ENCODE data around the gene P4HA1. TPM values are rescaled to one million over a fixed set of nuclear protein-coding genes. Genes with fewer than 3 reads are reported as not detected.
A peak's percentile ranks its signal among the peaks of the same experiment; 100 is the strongest.

The P4HA1 gene
- total RNA-seq, 1 donor from 2014 or later: 71.6 TPM

DNA sequence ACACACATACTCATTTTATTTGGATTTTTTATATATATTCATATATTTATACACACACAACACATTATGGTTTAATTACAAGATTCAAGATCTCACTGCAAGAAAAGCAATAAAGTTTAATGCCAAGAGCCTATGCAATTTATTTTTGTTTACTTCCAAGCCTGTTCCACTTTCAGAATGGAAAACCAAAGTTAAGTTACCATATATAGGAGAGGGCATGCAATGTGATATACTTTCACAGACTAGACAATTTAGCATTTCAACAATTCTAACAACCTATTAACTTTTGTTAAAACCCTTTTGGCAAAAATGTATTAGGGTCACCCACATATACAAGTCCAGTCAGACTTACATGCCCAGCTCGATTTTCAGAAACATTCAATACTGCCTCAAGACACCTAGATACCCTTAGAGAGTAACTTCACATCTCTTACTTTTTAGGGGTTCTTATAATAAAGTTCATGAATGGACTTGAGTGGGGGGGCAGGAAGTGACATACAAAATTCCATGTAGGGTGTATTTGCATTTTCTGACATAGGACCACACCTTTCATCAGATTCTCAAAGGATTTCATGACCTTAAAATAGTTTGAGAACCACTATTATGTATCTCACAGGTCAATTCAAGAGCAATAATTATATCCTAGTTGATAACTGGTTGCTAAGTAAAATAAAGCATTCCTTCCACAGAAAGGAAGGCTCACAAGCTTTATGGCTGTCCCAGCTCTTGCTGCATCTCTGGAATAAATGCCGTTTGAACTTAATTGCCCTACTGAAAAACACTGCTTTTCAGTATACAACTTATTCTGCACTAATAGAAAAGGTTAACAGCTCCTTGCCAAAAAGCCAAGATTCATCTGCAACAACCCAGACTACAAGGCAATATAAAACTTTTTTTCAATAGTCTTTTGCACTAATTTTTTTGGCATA lies 2.5 kb downstream of the P4HA1 start:
- DNase-seq: peak; percentile 43

DNA sequence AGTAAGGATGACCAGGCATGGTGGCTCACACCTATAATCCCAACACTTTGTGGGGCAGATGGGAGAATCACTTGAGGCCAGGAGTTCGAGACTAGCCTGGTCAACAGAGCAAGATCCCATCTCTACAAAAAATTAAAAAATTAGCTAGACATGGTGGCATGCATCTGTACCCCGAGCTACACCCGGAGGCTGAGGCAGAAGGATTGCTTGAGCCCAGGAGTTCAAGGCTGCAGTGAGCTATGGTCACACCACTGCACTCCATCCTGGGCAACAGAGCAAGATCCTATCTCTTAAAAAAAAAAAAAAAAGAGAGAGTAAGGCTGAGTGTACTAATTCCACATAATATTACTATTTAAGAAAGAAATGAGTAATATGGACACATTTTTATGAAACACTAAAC lies 3.8 kb downstream of the P4HA1 start:
- no peak for DNase-seq

DNA sequence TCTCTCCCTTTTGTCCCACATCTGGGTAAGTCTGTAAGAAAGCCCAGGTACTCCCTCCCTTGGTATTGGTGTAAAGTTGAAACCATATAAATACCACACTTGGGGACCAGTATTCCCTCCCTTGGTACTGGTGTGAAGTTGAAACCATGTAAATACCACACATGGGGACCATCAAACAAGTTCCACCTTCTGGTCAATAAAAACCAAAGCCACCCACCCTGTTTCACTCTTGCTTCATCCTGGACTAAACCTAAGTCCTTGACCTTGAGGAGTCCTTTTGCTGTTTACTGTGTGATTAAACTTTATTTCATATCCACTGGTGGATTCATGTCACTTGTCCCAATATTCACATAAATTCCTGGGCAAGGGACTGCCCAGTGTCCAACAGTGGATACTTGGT lies 8.4 kb downstream of the P4HA1 start:
- no peak for DNase-seq

DNA sequence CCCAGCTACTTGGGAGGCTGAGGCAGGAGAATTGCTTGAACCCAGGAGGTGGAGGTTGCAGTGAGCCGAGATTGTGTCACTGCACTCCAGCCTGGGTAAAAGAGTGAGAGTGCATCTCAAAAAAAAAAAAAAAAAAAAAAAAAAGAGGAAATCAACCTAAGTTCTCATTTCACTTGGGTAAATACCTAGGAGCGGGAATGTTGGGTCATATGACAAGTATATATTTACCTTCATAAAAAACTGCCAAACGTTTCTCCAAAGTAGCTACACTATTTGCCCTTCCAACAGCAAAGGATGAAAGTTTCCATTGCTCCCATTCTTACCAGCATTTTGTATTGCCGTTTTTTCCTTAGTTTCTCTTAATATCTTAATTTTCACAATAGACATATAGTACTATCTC lies 9.8 kb downstream of the P4HA1 start:
- DNase-seq: no peak

DNA sequence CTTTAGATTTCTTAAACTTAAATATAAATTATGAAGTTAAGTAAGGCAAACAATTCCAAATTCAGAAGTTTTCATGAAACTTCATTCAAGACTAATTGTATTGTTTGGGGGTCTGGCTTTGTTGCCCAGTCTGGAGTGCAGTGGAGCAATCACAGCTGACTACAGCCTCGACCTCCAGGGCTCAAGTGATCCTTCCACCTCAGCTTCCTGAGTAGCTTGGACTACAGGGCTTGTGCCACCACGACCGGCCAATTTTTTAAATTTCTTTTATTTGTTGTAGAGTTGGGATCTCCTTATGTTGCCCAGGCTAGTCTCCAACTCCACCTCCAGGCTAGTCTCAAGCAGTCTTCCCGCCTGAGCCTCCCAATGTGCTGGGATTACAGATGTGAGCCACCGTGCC lies 12.5 kb downstream of the P4HA1 start:
- DNase-seq: no peak

DNA sequence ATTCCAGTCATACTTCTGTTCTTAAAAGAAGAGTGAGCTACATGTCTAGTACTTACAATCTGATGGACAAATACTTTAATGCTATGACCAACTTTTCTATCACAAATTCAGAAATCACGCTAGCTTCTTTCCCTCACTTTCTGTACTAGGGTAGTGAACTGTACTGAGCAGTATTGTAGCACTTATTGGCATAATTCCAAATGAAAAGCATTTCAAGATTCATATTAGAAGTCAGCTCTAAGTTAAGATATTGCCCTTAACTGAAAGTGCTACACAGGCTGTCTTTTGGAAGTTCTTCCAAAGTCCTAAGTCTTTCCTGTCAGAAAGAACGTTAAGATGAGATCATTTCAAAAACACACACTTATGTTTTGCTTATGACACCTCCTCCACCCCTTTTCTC lies 13.4 kb downstream of the P4HA1 start:
- DNase-seq: no peak

DNA sequence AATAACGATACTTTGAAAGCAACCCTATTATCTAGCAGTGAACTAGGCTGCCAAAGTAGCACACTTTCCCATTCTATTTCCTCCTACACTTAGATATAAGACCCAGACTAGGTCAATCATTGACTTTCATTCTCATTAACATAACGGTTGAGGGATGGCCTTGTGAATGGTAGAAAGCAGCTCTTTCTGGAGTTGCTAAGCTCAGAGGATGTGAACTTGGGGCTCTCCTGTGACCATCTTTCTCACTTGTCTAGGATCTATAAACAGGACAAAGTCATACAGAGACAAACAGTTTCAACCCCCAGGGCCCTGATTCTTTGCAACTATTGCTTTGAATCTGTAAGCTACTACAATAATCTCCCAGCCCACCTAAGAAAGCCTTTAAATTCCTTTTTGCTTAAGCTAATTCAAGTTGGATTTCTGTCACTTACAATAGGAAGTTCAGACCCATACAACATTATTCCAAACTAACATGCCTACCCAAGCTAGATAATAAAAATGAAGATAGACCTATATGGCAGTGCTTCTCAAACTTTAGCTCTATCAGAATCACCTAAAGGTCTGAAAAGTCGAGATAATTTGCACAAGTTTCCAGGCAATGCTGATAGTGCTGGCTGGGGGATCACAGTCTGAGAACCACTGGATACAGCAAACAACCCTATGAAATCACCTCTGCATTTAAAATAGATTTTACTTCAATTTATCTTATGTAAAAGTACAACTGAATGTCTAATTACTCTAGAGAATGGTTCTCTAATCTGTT lies 16.7 kb downstream of the P4HA1 start:
- DNase-seq: no peak

DNA sequence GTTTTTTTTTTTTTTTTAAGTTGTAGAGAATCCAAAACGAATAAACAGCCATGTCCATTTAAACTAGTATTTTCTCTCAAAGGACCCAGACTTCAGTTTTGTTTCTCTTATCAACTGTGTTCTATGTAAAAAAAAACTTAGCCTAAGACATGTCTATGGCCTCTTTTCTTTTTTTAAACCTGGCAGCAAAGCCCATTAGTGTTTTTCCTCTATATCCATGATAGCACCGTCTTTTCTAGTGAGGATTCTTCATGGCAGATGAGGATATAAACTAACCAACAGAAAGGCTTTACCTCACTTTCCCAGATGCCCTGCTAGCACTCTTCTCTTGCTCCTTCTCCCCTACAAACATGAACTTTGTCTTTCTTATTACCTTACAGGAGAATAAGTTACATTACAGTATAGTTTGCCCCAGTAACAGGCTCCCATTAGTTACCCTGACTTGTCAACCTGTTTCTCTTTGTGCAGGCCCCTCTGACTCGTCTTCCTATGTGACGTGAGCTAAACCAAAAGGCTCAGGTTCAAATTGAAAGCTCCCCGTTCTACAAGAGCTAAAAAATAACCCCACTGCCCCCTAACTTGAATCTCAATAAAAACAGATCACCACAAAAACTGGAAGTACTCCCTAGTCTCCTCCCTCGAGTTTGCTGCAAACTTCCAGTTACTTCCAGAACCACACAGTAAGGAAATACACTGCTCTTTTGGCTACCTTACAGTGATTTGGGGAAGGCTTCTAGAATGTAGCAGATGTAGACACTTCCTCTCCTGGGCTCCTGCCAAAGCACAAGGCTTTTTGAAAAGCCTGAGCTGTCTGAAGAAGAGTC lies 20.1 kb downstream of the P4HA1 start:
- peak; percentile 89 for DNase-seq

DNA sequence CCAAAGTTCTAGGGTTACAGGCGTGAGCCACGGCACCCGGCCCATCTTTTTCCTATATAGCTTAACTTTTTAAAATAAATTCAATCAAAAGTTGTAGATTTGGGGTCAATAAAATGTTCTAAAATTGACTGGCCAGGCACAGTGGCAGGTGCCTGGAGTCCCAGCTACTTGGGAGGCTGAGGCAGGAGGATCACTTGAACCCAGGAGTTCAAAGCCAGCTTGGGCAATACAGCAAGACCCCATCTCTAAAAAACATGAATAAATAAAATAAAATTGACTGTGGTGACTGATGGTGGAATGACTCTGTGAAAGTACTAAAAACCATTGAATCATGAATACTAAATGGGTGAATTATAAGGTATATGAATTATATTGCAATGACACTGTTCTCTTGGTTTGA lies 20.8 kb downstream of the P4HA1 start:
- DNase-seq: no peak

DNA sequence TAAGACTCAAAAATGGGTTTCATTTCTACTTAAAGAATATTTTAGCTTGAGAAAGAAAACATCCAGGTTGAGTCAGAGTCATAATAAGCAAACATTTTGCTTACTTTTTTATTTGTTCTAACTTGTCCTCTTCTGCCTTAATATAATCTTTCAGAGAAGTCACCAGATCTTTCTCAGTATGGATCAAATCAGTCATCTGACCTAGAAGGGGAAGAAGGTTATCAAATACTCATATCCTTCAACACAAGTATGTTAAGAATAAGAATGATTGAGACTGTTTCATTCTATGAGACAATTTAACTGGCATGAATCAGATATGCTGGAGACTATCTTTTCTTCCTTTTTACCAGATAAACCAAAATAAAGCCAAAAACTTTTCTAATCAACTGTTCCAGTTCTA lies 23.0 kb downstream of the P4HA1 start:
- DNase-seq: no peak

DNA sequence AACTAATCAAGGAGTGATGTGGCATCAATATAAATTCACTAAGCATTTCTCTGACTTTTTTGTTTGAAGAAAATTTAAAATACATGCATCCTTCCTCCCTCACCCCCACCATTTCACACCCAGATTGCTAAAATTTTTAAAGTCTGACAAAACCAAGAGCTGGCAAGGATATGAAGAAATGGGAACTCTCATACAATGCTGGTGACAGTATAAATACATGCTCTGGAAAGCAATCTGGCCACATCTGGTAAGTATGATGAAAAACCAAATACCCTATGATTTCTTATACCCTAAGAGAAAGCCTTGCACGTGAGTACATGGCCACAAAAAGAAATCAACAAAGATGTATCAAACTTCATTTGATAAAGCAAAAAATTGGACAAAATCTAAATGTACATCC lies 31.2 kb downstream of the P4HA1 start:
- DNase-seq: no peak

DNA sequence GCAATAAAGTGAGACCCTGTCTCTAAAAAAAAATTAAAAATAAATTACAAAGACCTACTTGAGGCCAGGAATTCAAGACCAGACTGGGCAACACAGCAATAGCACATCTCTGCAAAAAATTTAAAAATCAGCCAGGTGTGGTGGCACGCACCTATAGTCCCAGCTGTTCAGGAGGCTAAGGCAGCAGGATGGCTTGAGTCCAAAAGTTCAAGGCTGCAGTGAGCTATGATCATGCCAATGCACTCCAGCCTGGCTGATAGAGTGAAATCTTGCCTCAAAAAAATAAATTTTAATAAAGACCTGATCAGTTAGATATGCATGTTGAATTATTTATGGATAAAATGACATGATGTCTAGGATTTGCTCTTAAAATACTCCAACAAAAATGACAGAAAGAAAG lies 34.9 kb downstream of the P4HA1 start:
- DNase-seq: no peak

DNA sequence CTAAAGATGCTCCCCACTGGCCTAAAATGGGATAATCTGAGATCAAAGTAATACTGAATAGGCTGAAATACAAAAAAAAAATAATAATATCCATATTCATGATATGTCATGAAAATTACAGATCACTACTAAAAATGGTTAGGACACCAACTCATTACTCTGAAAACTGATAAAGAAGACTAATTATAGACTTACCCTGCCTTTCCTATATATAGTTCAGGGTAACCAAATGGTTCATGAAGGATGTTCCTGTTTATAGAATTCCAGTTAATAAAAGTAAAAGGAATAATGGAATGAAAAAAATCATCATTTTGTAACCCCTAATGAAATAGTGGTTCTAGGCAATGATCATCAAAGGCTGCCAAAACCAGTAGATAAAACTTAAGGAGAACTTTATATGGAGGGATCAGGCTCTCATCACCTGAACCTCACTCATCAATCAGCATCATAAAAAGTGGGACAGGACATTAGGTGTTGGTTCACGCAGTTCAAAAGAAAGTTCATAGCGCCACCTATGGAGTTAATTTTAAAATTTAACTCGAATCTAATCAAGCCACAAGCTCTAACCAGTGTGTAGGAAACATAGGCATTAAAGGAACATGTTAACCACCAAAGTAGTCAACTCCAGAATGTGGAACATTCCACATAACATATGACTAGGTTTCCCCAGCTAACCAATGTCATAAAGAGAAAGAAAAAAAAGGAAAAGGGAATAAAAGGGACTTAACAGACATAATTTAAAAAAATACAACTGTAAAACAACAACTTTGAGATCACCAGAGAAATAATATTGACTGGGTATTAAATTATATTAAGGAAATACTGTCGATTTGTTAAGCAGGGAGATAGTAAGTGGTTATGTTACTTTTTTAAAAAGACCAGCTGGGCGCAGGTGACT lies 35.7 kb downstream of the P4HA1 start:
- peak; percentile 43 for DNase-seq

DNA sequence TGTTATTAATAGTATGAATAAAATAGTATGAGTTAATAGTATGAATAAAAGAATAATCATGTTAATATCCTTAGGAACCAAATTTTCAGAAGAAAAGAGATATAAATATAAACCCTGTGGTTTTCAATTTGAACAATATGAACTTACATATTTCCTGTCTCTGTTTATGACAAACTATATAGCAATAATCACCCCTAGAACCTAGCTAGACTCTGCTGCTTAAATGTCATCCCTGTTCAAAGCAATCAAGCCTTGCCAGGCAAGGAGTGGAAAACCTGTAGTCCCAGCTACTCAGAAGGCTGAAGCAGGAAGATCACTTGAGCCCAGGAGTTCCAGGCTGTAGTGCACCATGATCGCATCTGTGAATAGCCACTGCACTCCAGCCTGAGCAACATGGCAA lies 36.5 kb downstream of the P4HA1 start:
- DNase-seq: no peak

DNA sequence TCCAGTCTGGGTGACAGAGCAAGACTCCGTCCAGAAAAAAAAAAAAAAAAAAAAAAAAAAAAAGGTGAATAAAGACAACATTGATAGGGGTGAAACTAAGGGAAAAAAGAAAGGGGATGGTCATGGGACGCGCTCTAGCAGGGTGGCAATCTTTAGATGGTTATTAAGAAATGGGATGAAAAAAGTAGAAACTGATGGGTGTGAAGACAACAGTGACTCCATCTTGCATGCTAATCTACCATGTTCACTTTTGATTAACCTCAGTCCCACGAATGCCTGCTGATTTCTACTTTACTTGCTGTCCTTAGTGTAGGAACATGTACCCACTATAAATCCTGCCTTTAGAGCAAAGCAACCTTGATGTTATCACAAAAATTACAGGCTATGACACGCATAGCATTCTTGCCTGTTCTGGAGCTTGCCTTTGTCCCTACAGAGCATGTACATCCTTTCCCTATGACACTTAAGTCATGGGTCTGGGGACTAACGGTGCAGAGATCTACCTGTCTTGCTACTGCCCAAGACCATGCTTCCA lies 38.5 kb downstream of the P4HA1 start:
- no peak for DNase-seq

DNA sequence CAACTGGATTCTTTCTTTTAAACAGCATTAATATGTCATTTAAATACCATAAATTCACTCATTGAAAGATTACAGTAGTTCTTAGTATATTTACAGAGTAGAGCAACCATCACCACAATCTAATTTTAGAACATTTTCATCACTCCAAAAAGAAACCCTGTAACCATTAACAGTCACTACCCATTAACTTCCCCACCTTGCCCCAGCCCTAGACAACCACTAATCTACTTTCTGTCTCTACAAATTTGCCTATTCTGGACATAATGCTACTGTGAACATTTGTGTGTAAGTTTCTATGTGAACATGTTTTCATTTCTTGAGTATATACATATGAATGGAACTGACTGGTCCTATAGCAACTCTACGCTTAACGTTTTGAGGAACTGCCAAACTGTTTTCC lies 42.4 kb downstream of the P4HA1 start:
- DNase-seq: no peak

DNA sequence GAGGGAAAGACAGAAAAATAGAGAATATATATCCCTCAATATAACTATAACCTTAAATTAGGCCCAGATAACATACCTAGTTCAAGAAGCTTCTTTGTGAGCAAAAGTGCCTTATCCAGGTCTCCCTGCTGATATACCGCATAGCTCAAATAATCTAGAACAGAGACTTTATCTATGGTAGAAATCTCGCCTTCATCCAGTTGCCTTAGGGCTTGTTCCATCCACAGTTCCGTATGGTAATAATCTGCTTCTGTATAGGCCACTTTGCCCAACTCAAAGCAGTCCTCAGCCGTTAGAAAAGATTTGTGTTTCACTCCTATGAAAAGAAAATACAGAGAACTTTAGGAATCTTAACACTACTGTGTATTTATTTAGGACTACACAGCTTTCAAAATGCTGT lies 43.4 kb downstream of the P4HA1 start:
- no peak for DNase-seq

DNA sequence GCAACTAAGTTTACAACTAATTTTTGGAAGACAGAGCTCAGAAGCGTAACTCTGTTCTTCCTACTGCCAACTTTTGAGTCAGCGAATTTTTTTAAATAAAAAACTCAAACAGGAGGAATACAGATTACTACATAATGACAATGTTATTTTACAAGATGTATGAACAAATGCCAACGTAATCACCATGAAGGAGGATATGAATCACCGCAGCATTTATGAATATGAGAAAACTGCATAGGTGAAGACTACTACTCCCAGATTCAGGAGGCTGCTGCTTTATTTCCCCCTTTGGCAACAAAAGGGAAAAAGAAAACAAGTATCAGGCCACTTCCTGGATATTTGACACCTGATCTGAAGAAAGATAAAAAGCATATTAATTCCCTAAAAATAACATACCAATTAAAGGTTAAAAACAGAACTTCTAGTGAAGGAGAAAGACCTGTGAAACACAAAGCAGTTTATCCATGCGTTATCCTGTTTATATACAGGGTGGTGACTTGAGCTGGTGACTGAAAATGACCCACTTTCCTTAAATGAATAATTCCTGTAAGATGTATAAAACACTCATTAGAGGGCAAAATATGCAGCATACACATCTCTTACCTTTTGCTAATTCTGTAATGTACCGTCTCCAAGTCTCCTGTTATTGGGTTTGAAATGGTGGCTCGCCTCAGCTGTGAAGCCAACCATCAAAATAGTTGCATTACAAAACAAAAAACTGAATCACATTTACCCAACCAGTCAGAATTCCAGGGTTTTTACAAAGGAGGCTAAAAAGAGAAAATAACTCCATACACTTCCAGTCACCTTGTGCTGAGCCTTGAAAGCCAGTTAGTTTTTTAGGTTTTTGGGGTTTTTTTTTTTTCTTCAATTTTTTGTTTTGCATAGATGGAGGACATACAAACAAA lies 52.0 kb downstream of the P4HA1 start:
- peak; percentile 13 for DNase-seq

DNA sequence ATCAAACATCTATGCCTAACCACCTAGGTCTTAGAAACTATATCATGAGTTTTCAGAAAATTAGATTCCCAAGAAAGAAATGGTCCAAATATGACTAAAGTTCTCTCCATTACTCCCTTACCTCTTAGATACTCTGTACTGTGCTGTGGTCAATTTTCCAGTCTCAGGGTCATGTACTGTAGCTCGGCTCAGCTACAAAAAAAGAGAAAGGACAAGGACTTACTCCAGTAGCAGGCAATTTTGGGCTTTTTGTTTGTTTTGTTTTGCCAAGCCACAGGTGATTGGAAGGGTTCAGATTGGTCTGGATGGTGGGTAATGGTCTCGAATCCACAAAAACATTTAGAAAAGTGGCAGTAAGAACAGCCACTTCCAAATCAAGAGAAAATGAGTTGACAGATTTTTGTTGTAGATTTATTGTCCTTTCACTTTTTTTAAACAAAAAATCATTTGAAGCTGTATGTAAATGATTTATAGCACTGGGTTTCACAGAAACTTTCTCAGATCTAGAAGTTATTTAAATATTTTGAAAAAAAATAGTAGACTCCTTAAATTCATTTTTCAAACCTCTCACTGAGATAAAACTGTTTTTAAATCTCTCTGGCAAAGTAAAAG lies 52.8 kb downstream of the P4HA1 start:
- DNase-seq: no peak

DNA sequence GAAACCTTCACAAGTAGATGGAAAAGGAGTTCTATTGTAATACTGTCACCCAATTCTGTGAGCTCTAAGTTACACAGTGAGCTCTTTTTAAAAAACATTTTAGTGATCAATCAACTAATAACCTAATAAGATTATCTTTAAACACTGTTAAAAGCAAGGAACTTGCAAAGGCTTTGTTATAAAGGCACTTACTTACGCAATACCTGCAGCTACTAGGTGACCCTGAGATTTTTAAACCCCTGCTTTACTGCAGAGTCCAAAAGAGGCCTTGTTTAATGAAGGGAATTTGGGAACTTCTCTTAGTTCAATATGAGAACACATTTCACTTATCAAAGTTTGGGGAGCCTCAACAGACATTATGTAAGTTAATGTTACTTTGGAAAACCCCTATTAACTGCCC lies 53.3 kb downstream of the P4HA1 start:
- no peak for DNase-seq

All from tongue (tissue), 2 donors.